ENCODE results near the gene EFCAB10.

DNA sequence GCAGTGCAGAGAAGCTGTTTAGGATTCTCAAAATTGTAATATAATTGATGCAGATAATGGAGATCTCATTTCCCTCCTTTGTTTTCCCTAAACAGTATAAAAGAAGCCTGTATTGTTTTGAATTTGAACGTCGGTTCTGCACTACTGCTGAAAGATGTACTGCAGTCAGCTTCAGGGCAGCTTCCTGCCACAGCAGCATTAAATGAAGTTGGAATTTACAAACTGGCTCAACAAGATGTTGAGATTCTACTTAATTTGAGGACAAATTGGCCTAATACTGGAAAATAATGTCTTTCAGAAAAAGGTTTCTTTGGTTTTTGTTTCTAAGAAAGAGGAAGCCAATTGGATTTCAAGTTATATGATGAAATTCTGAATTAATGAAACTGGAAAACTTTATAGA is 14.3 kb downstream of the EFCAB10 start:
- TF ChIP-seq EZH2 (IDR thresholded peaks at IDR 0.05) = no peak
- TF ChIP-seq POLR2AphosphoS5 (IDR thresholded peaks at IDR 0.05; ENCODE audit: borderline replicate concordance, low read depth, low read length) = no peak
